Sigmoid colon (tissue), 7 donors: ENCODE results near the gene PRKCA. TPM values are rescaled to one million over a fixed set of nuclear protein-coding genes. Genes with fewer than 3 reads are reported as not detected.

Source experiments
- DNase-seq: peaks from one replicate; pipeline ENCODE4 v3.0.0-alpha.2; 2019
- H3K27ac ChIP-seq, 4 donors: fragments of 200-600 bp; sonication (generic); one replicate each; pipeline ENCODE4 v1.5.1; 2016 to 2019; ENCODE audit warnings: mild to moderate bottlenecking in 1 of 4
- H3K27me3 ChIP-seq, 3 donors: fragments of 200-600 bp; sonication (generic); one replicate each; pipeline ENCODE4 v1.5.1; 2019; ENCODE audit warnings: mild to moderate bottlenecking in 1 of 3
- H3K36me3 ChIP-seq, 4 donors: fragments of 200-600 bp; sonication (generic); one replicate each; pipeline ENCODE4 v1.5.1; 2016 to 2019
- H3K4me1 ChIP-seq, 4 donors: fragments of 200-600 bp; sonication (generic); one replicate each; pipeline ENCODE4 v1.5.1; 2017 to 2019
- H3K4me3 ChIP-seq, 4 donors: fragments of 200-600 bp; sonication (generic); one replicate each; pipeline ENCODE4 v1.5.1; 2017 to 2019; ENCODE audit warnings: mild to moderate bottlenecking in 2 of 4, moderate library complexity in 1 of 4
- H3K9me3 ChIP-seq, 4 donors: fragments of 200-600 bp in 3 of 4; sonication (generic) in 3 of 4; one replicate each; pipeline versions ENCODE4 v1.5.1 to v1.6.1; 2013 to 2019
- EP300 ChIP-seq, 4 donors: sonication (generic); formaldehyde crosslinking; IDR thresholded peaks; one replicate each; pipeline ENCODE4 v1.6.1; 2017; ENCODE audit warnings: antibody characterized with exemption in 4 of 4
- POLR2A ChIP-seq, 2 donors: fragments of 450-650 bp; IDR thresholded peaks; one replicate each; pipeline ENCODE4 v1.6.1; 2016; ENCODE audit warnings: antibody characterized with exemption in 2 of 2, mild to moderate bottlenecking in 2 of 2, moderate library complexity in 2 of 2
- POLR2AphosphoS5 ChIP-seq, 4 donors: sonication (generic); formaldehyde crosslinking; IDR thresholded peaks; one replicate each; pipeline ENCODE4 v1.6.1; 2017; ENCODE audit warnings: antibody characterized with exemption in 4 of 4
- WGBS, 2 donors: extraction: QIAGEN DNeasy Blood & Tissue Kit; methylation state at CpG; one replicate each; pipeline ENCODE4 v1.1.7; 2013; 5-methylcytosine and 5-hydroxymethylcytosine counted together
- intact Hi-C: fragments of 100-400 bp; cut with DNase I; formaldehyde crosslinking; loops from one replicate; pipeline ENCODE4 v1.15.1; 2023
- polyA plus RNA-seq, 3 donors: library from polyadenylated mRNA; stranded (reverse); fragments of 200-250 nt; gene quantifications; one replicate each; pipeline ENCODE4 v1.2.3, GENCODE V29; 2013
- total RNA-seq, 4 donors: library from RNA; depleted of rRNA; stranded (reverse); fragments of >200 nt; gene quantifications; one replicate each; pipeline ENCODE4 v1.1.0, GENCODE V29; 2016
- TF ChIP-seq, protein P1 (sequence below), 4 experiments: fragments of 450-650 bp in 3 of 4; fragments of 200-600 bp in 1 of 4; IDR thresholded peaks; one replicate each; pipeline ENCODE4 v1.5.1; 2016 to 2019; ENCODE audit warnings: antibody characterized with exemption in 4 of 4, mild to moderate bottlenecking in 3 of 4, moderate library complexity in 2 of 4
- donor health status: healthy with polysubstance abuse.
- donor health status: Bipolar disorder and iron deficiency.
- donor health status: healthy.

PRKCA gene
- total and polyA plus RNA-seq, 7 donors = 6.6 to 58.4 (median 42.6) TPM

DNA sequence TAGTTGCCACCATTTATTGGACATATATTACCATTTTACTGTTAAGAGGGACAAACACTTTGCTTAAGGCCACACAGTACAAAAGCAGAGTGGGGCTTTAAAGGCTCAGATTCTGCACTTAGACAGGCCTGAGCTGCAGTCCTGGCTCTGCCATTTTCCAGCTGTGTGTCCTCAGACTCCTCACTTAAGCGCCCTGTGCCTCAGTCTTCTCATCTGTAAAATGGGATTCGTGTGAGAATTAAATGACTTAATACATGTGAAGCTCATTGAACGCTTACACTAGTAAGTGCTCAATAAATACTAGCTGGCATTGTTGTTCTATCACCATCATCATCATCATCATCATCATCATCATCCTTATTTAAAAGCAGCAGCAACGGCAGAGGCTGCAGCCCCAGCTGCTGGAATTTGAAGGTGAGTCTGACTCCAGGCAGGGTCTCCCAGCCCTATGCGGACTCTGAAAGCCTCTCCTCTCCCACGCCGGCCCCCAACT, 532.1 kb downstream of the PRKCA start:
- intact Hi-C loops = no loop called here
- no peaks in the 10 kb centered on the region for H3K9me3 ChIP-seq
- 35 to 37% methylated on average over 7 of the region's 7 CpGs for WGBS, 2 donors
- no peak for DNase-seq
- H3K27ac ChIP-seq = no peak overlapping the region
- H3K4me3 ChIP-seq = no peak overlapping the region
- H3K27me3 ChIP-seq = peaks cover 11 to 59% (median 26%) of the 10 kb centered on the region in 3 donors
- H3K4me1 ChIP-seq = peaks cover 0 to 3% (median 0%) of the 10 kb centered on the region in 4 donors
- TF ChIP-seq POLR2AphosphoS5 (IDR thresholded peaks at IDR 0.05) (no peak), POLR2A (IDR thresholded peaks at IDR 0.05) (no peak), EP300 (IDR thresholded peaks at IDR 0.05) (no peak)
- TF ChIP-seq, protein P1, sequence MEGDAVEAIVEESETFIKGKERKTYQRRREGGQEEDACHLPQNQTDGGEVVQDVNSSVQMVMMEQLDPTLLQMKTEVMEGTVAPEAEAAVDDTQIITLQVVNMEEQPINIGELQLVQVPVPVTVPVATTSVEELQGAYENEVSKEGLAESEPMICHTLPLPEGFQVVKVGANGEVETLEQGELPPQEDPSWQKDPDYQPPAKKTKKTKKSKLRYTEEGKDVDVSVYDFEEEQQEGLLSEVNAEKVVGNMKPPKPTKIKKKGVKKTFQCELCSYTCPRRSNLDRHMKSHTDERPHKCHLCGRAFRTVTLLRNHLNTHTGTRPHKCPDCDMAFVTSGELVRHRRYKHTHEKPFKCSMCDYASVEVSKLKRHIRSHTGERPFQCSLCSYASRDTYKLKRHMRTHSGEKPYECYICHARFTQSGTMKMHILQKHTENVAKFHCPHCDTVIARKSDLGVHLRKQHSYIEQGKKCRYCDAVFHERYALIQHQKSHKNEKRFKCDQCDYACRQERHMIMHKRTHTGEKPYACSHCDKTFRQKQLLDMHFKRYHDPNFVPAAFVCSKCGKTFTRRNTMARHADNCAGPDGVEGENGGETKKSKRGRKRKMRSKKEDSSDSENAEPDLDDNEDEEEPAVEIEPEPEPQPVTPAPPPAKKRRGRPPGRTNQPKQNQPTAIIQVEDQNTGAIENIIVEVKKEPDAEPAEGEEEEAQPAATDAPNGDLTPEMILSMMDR (IDR thresholded peaks at IDR 0.05) = no peak
- no peaks in the 10 kb centered on the region for H3K36me3 ChIP-seq

DNA sequence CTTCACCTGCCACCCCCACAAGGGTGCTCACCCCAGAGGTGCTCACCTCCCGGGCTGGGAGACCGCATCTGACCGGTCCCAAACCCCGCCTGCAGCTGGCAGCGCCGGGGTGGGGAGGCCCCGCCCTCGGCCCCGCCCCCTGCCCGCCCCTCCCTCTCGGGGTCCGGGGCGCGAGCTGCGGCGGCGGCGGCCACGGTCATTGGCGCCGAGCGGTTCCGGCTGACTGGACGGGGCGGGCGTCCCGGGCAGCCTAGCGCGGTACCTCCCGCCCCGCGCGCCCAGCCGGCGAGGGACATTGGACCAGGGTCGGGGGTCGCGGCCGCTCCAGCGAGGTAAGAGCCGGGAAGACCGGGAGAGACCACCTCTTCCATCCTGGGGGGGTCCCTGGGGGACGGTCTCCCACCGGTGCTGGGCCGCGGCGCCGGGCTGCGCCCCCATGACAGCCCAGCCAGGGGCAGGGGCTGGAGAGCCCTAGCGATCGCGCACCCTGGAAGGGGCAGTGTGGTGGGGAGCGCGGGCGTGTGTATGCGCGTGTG, 532.6 kb downstream of the PRKCA start, which contains the start of gene CACNG5:
CACNG5 (plus strand) TSS at position 199 of the 536 bp plus-strand sequence. CDS start 42,216 bp downstream, outside the sequence.
- intact Hi-C loops = no loop called here

DNA sequence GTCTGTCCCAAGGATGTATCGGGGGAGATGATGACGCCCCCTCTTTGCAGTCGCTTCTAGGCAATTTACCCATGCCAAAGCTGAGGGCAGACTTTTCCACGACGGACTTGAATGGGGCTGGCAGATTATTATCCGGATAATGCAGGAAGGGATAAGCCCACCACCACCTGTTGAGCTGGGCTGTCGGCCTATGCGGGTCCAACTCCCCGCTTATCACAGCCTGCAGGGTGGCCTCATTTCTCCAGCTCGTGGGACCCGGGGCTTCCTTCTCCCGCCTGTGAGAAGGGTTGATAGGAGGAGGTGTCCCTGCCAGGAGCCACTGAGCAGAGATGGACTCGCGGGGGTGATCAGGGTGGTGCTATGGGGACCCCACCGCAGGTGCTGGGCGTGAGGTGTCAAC, 533.1 kb downstream of the PRKCA start:
- H3K4me3 ChIP-seq = no peak overlapping the region
- TF ChIP-seq EP300 (IDR thresholded peaks at IDR 0.05) (no peak), POLR2A (IDR thresholded peaks at IDR 0.05) (no peak), POLR2AphosphoS5 (IDR thresholded peaks at IDR 0.05) (no peak)
- TF ChIP-seq, protein P1 (IDR thresholded peaks at IDR 0.05) = no peak
- 36 to 44% methylated on average over 16 of the region's 16 CpGs for WGBS, 2 donors
- no peak overlapping the region for H3K27ac ChIP-seq
- H3K4me1 ChIP-seq = peaks cover 0 to 3% (median 0%) of the 10 kb centered on the region in 4 donors
- DNase-seq = peak; percentile 35
- H3K9me3 ChIP-seq = no peaks in the 10 kb centered on the region
- intact Hi-C loops = no loop called here
- H3K36me3 ChIP-seq = no peaks in the 10 kb centered on the region
- H3K27me3 ChIP-seq = peaks cover 11 to 60% (median 26%) of the 10 kb centered on the region in 3 donors

More for the DNA sequence above, 532.6 kb downstream of the PRKCA start, which contains the start of gene CACNG5:
- DNase-seq = peak; percentile 55
- no peaks in the 10 kb centered on the region for H3K36me3 ChIP-seq
- no peaks in the 10 kb centered on the region for H3K9me3 ChIP-seq
- WGBS, 2 donors = 5 to 7% methylated on average over 57 of the region's 57 CpGs
- no peak within 1 kb of the TSS for H3K27ac ChIP-seq
- H3K27me3 ChIP-seq = peaks cover 11 to 60% (median 26%) of the 10 kb centered on the region in 3 donors
- TF ChIP-seq POLR2A (IDR thresholded peaks at IDR 0.05) (no peak), POLR2AphosphoS5 (IDR thresholded peaks at IDR 0.05) (no peak), EP300 (IDR thresholded peaks at IDR 0.05) (no peak)
- TF ChIP-seq, protein P1 (IDR thresholded peaks at IDR 0.05) = no peak
- H3K4me1 ChIP-seq = peaks cover 0 to 3% (median 0%) of the 10 kb centered on the region in 4 donors
- no peak within 1 kb of the TSS for H3K4me3 ChIP-seq

DNA sequence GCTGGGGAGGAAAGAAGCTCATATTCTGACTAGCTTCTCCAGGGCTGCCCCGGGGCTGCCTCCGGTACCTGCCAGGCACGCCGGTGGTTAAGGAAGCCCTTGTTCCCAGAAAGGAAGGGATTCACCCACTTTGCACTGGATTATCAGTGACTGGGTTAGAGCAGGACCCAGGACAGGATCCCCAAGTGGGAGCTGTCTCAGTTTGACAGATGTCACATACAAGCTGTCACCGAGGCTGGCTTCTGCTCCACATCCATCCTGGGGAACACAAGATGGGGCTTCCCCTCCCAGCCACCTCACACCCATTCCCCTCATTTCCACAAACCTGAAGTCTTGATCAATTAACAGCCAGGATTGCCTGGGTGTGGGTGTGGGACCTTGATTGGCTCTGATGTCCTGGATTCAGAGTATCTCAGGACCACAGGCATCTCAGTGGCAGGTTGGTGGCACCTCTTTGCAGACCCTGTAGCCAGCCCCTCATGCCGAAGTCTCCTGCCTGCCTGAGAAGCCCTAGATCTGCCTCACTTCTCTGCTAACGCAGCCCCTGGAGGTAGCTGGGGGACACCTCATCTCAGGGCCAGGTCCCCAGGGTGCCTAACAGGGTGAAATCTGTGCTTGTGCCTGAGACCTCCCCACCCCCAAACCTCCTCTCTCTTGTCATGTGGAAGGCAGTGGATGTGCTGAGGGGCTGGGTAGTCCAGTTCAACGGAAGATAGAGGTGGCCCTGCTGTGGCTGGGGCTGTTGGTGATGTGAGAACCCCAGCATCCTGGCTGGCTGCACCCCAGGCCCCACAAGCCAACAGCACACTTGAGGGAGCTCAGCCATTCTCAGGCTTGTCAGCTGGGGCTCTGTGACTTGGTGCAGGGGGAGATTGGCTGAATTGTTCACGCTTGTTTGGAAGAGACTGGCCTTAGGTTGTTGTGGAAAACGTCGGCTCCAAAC, 533.9 kb downstream of the PRKCA start:
- no peak overlapping the region for H3K4me3 ChIP-seq
- intact Hi-C loops = no loop called here
- no peak overlapping the region for H3K27ac ChIP-seq
- no peaks in the 10 kb centered on the region for H3K9me3 ChIP-seq
- H3K27me3 ChIP-seq = peaks cover 11 to 60% (median 26%) of the 10 kb centered on the region in 3 donors
- peaks cover 0 to 3% (median 0%) of the 10 kb centered on the region in 4 donors for H3K4me1 ChIP-seq
- peak; percentile 38 for DNase-seq
- H3K36me3 ChIP-seq = no peaks in the 10 kb centered on the region
- no peak for TF ChIP-seq POLR2AphosphoS5 (IDR thresholded peaks at IDR 0.05)
- no peak for TF ChIP-seq EP300 (IDR thresholded peaks at IDR 0.05)
- TF ChIP-seq, protein P1 (IDR thresholded peaks at IDR 0.05) = no peak
- 66 to 72% methylated on average over 11 of the region's 11 CpGs for WGBS, 2 donors
